ENCODE measurements around the gene NCAPH2. TPM values are rescaled to one million over a fixed set of nuclear protein-coding genes. Genes with fewer than 3 reads are reported as not detected.
A peak's percentile ranks its signal among the peaks of the same experiment; 100 is the strongest.

Gene NCAPH2
- total RNA-seq, 4 donors from 2014 or later: 34.0 to 85.8 (median 41.2) TPM

GRCh38 chr22:50482107-50483074, 25.6 kb upstream of the NCAPH2 start:
- Histone ChIP-seq H3K27me3 (peaks cover 0 to 22% of the 10 kb centered on the region in 2 donors), H3K4me3 (peak overlapping the region; percentile 61 to 94 (median 71)), H3K36me3 (no peaks in the 10 kb centered on the region), H3K27ac (peak overlapping the region; percentile 30 to 85 (median 75)), H3K9me3 (no peaks in the 10 kb centered on the region), H3K4me1 (peaks cover 0 to 41% (median 20%) of the 10 kb centered on the region in 4 donors)
- DNase-seq: peak in 1 of 3 donors; percentile 69
- peak; percentile 11 to 52 for TF ChIP-seq POLR2A (IDR thresholded peaks at IDR 0.05)
- no peak for TF ChIP-seq CTCF (IDR thresholded peaks at IDR 0.05)

GRCh38 chr22:50483106-50483505, 24.9 kb upstream of the NCAPH2 start:
- H3K27me3 ChIP-seq: peaks cover 0 to 22% of the 10 kb centered on the region in 2 donors
- H3K4me3 ChIP-seq: no peak overlapping the region
- H3K27ac ChIP-seq: peak overlapping the region in 1 of 4 donors; percentile 79
- H3K36me3 ChIP-seq: no peaks in the 10 kb centered on the region
- H3K9me3 ChIP-seq: no peaks in the 10 kb centered on the region
- no peak for DNase-seq
- H3K4me1 ChIP-seq: peaks cover 0 to 41% (median 20%) of the 10 kb centered on the region in 4 donors
- TF ChIP-seq POLR2A (IDR thresholded peaks at IDR 0.05): no peak
- TF ChIP-seq CTCF (IDR thresholded peaks at IDR 0.05): no peak

- TF ChIP-seq CTCF (IDR thresholded peaks at IDR 0.05) (no peak), POLR2A (IDR thresholded peaks at IDR 0.05) (no peak)
- Histone ChIP-seq H3K4me1 (peaks cover 0 to 41% (median 20%) of the 10 kb centered on the region in 4 donors), H3K4me3 (peak overlapping the region in 1 of 4 donors; percentile 5), H3K9me3 (no peaks in the 10 kb centered on the region), H3K36me3 (no peaks in the 10 kb centered on the region), H3K27me3 (peaks cover 0 to 22% of the 10 kb centered on the region in 2 donors), H3K27ac (peak overlapping the region in 1 of 4 donors; percentile 79)
- DNase-seq: no peak
These were observed 24.5 kb upstream of the NCAPH2 start for GRCh38 chr22:50483556-50483955.

- Histone ChIP-seq H3K27ac (peak overlapping the region in 3 of 4 donors; percentile 48 to 79 (median 69)), H3K27me3 (peaks cover 0 to 22% of the 10 kb centered on the region in 2 donors), H3K36me3 (no peaks in the 10 kb centered on the region), H3K4me1 (peaks cover 0 to 41% (median 20%) of the 10 kb centered on the region in 4 donors), H3K4me3 (peak overlapping the region in 1 of 4 donors; percentile 5), H3K9me3 (no peaks in the 10 kb centered on the region)
- DNase-seq: peak; percentile 77 to 83 (median 79)
- TF ChIP-seq CTCF (IDR thresholded peaks at IDR 0.05): peak in 2 of 6 experiments; percentile 17 to 18
- TF ChIP-seq POLR2A (IDR thresholded peaks at IDR 0.05): no peak
These were observed 23.8 kb upstream of the NCAPH2 start for GRCh38 chr22:50483977-50484853.
